NCI-H524 treated with DMSO at 0.1 percent for 48 hours (cell line): Measurements from ENCODE around the gene PAN3.
A peak's percentile ranks its signal among the peaks of the same experiment; 100 is the strongest.

ENCODE experiments used
- DNase-seq: peaks from one replicate; lab custom pipeline; 2025; lab: John Stamatoyannopoulos, UW

PAN3 gene

DNA sequence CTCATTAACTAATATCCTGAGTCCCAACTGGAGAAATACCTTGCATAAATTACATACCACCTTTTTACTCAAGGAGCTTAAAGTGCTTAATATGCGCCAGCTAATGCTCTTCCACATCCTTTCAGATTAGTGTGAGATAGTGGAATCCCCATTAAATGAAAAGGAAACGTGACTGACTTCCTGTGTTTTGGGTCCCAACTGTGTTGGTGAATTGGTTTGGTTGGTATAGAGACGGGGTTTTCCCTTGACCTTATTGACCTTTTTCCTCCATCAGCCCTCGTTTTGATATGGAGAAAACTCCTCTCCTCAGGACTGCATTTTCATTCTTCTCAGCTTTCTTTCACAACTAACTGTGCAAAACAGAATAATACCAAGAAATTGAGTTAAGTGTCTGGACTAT is 163.5 kb downstream of the PAN3 start:
- DNase-seq = no peak

DNA sequence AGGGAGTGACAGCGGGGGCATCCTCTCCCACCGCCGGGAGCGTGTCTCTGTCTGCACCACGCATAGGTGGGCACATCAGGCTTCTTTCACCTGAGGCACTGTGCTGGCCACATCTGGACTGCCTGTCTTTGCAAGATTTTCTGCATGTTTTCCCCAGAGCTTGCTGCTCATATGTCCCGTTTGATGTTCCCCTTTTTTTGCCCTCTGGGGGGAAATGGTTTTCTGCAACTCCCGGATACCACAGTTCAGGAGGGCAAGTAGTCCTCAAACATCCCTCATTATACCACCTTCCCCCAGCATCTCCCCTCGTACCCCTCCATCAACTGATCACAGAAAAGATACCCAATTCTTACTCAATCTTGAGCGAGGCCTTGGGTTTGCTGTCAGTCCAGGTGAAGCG is 168.0 kb downstream of the PAN3 start:
- no peak for DNase-seq

DNA sequence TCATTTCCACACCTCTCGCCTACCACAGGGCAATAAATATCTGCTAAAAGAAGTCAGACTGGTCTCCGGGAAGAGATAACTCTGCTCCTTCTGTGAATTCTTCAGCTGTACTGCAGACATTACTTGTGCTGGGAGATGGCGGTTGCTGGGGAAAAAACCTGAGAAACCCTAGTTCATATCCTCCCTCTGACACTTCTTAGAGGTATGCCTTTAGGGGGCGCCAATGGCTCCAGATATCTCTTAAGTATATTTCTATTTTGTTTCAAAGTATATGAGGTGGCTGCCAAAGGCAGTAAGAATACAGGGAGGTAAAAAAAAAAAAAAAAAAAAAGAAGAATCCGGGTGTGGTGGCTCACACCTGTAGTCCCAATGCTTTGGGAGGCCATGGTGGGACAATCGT is 175.2 kb downstream of the PAN3 start:
- DNase-seq = no peak

DNA sequence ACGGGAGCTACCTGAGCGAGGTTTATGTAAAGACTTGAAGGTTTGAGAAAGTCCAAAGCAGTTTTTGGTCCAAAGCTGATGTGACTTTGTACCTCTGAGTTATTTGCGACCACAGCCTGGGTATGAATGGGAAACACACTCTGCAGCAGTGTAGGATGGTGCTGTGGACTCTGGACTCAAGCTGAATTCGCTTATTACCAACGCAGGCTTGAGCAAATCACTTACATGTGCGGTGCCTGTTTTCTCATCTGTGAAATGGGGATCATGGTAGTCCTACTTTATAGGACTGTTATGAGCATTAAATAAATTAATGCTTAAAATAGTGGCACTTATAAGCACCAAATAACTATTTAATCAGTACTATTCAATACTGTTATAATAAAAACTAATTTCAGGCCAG is 176.5 kb downstream of the PAN3 start:
- DNase-seq = no peak

DNA sequence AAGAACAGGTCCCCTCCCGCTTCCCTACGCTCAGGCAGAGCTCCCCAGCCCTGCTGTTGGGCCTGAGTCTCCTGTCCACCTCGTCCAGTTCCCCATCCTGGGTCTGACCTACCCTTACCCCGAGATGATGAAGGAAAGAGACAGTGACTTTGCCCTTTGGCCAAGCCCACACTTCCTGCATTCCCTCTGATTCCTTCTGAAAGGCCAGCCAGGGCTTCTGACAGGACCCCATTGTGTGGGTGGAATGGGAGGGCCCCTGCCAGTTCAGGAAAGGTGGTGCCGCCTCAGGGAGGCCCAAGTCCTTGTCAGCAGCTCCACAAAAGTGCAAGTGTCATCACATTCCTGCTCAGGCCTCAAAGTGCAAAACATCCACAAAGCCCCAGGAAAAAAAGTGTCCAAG is 177.8 kb downstream of the PAN3 start:
- no peak for DNase-seq

DNA sequence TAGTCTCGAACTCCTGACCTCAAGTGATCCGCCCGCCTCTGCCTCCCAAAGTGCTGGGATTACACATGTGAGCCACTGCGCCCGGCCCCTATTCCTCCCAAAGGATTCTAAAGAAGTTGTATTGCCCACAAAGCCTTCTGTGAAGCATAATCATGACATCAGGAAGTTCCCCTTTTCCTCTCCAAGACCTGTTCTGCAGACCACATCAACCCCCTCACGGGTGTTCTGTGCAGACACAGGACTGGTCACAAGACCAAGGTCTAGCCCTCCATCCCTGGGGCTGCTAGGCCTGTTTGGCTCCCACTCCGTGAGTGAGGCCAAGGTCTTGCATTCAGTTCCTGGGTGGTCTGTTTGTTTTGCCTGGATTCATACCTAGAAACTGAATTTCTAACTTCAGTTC is 178.5 kb downstream of the PAN3 start:
- DNase-seq = no peak

DNA sequence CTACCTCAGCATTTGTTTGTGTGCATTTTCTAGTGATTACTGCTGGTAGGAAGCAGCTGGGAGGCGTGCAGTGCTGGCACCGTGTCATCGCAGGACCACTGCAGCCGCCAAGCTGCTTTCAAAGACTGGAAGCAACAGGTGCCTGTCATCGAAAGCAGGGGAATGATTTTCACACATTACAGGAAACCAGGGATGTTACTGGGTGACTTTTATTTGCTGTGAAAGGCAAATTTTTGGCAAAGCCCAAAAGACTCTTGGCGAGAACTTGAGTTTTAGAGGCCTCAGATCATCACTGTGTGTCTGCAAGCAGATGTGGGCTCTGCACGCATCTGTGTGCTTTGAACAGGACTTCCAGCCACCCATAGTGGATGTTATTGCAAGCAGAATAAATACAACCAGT is 180.2 kb downstream of the PAN3 start:
- DNase-seq = no peak

DNA sequence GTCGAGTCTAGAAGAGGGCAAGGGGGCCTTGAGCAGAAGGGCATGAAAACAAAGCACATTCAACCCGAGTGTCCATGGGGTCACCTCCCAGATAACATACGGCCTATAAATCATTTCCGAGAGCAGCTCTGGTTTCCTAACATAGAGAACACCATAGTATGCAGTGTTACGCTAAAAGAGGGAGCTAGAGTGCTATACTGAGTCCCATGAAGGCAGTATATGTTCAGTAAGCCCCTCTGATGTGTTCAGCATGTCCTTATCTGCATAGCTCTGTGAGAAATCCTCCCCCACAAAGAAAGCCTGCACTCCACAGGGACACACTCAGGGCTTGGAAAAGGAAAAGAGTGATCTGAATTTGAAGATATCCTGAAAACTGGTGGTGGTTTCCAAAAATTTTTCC is 181.2 kb downstream of the PAN3 start:
- DNase-seq = no peak

DNA sequence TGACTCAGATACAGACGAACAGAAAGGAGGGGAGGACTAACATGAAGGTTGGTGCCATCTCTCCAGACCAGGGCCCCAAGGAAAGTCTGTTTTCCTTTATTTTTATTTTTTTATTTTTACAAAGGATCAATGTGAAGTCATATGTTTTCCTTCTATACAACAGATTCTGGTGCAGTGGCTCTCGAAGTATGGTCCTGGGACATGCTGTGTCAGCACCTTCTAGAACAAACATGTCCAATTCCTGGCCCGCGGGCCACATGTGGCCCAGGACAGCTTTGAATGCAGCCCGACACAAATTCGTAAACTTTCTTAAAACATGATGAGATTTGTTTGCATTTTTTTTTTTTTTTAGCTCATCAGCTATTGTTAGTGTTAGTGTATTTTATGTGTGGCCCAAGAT is 181.9 kb downstream of the PAN3 start:
- no peak for DNase-seq

DNA sequence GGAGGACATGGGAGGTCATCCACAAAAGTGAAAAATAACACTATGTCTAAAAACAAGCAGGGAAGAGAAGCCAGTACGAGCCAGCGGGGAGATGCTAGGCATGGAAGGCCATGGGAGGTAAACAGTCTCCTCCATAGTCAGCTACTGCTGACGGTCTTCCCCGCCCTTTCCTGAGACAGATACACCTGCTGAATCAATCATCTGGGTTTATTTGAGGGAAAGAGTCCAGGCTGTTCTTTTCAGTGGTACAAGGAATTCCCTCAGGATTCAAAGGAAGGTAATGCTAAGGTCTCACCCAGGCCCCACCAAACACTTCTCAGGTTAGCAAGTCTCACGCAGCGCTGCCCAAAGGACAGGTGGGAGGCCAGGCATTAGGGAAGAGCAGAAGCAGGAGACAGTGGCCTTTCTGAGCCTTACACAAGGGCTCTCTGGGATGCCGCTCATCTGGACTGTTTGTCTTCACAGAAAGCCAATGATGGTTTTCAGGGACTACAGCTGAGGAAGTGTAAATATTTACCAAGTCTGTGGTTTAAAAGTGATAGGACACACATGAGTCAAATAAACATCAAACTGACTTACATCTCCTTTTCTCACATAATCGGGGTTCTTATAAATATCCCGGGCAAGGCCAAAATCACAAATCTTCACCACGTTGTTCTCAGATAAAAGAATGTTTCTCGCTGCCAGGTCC is 182.7 kb downstream of the PAN3 start:
- DNase-seq = no peak

DNA sequence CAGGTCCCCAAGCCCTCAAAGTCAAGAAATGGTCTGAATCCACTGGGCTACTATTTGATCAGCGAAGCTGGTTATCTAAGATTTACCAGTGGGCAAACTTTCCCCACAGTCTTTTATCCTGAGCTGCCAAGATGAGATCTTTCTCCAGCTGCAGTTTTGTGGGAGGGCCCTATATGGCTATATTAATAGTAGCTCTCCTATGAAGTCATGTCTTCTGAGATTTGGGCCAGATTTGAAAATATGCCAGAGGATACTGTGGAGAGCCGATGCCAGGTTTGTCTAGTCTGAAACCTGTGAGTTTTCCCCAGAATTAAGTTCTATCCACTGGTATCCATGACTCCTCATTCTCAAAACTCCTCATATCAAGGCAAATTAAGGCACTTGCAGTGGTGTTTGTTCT is 183.4 kb downstream of the PAN3 start:
- no peak for DNase-seq

DNA sequence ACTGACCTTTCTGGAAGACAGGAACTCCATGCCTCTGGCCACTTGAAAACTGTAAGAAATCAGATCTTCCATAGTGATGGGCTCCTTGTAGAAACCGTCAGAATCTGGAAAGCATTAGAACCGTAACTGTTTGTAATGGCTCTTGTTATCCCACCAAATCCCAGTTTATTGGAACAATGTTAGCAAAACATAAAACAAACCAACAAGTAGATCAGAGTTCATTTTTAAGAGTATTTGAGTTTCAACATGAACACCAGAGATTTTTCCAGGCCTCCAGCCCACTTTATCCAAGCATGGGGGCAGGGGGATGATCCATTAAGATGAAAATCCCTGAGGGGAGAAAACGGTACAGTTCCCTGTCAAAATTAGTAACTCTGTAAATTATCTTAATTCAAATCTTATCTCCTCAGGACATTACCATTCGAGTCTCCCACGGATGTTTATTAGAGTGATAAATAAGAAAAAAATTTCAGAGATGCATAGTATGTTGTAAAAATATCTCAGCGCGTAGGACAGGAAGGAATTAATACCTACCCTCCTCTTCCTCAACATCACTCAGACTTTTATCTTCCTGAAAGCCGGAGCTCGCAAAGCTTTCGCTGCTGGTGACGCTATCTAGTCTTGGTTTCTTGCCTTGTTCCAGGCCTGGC is 184.0 kb downstream of the PAN3 start:
- no peak for DNase-seq

DNA sequence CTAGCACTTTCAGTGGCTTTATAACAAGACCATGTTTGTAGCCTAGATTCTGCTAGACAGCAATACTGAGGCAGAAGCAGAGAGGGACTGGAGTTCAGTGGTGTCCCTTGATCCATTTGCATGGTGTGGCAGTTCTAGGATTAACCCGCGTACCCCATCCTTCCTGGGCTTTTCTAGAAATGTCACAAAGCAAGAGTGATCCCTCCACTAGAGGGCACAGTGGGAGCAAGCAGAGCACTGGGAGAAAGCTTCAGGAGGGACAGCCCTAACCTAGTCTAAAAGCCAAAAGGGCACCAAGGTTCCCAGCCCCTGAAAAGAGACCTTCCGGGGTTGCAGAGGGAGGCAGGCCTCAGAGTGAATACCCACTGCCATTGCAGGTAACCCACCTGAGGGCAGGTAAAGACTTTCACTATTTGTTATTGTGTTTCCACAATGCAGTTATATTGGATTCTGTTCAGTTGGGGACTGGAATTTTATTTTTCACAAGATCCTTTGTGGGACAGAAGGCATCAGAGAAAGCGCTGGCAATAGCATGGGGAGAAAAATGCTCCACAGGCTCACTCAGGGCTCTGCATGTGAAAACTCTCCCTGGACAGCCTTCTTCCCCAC is 185.9 kb downstream of the PAN3 start:
- peak; percentile 46 for DNase-seq

DNA sequence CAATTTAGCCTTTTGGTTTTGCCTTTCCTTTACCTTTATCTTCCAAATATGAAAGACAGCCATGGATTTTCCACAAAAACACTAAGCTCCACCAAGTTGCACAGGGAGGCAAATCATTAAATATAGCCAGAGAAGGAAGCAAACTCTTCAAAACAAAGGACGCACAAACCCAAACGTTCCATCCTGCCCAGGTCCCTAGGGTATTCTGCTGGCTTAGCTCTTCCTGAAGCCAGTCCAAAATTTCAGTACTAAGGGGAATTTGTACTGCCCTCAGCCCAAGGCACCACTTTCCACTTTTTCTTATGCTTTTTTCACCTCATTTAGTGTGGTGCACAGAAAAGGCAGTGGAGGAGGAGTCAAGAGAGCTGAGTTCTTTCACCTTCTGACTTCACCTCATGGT is 186.7 kb downstream of the PAN3 start:
- DNase-seq = no peak

DNA sequence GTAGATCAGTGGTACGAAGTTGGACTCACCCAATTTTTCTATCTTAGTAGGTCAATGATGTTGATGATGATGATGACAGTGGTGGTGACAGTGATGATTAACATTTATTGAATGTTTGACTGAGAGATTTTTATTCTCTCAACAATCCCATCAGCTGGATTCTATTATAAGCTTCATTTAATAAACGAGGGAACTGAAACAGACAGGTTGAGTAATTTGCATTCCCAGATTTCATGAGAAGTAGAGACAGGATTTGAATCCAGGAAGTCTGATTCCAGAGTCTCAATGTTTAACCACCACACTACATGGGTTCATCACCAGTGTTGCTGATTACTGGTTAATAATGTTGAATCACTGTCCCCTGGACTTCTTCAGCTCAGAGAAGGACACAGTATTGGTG is 187.7 kb downstream of the PAN3 start:
- DNase-seq = no peak

DNA sequence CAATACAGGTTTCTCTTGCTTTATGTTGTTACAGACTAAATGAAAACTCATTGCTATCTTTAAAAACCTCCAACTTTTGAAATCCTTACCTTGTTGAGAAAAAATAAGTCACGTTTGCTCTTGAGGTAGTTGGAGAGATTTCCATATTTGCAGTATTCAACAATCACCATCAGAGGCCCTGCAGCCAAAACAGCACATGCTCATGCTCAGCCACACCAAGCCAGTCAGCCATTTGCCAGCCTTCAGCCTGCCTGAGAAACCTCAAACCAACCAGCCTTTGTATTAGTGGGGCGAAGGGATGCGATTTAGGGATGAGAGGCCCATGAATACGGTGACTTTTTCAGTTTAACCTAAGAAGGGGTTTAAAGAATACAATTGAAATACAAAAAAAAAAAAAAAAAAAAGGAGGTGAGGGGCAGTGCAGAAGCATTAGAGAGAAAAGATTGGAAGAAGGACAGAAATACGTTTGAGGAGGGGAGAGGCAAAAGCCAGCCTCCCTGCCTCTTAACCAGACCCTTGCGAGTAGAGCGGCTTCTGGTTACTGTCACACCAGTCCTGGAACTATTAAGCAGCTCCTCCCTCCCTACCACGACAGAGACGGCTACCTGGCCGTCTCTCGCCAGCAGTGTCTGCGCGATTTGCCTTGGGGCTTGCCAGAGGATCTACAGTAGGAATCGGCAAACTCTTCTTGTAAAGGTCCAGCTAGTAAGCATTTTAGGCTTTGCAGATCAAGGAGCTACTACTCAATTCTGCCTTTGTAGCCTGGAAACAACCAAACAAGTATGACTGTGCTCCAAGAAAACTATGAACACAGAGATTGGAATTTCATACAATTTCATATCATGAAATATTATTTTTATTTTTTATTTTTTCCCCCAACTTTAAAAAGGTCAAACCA is 189.3 kb downstream of the PAN3 start:
- no peak for DNase-seq

DNA sequence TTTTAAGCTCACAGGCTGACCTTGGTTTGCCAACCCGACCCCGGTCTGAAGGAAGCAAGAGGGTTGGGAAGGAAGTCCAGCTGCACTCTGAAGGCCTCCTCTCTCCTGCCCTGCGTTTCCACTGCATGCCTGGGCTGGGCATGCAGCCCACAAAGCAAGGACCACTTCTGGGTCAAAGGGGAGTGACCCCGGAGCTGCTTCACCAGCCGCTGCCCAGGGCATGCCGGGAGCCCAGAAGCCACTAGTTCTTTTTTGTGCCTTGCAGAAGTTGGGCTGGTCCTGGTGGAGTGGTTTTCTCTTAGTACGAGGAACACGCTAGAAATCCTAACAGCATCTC is 189.9 kb downstream of the PAN3 start:
- DNase-seq = no peak

DNA sequence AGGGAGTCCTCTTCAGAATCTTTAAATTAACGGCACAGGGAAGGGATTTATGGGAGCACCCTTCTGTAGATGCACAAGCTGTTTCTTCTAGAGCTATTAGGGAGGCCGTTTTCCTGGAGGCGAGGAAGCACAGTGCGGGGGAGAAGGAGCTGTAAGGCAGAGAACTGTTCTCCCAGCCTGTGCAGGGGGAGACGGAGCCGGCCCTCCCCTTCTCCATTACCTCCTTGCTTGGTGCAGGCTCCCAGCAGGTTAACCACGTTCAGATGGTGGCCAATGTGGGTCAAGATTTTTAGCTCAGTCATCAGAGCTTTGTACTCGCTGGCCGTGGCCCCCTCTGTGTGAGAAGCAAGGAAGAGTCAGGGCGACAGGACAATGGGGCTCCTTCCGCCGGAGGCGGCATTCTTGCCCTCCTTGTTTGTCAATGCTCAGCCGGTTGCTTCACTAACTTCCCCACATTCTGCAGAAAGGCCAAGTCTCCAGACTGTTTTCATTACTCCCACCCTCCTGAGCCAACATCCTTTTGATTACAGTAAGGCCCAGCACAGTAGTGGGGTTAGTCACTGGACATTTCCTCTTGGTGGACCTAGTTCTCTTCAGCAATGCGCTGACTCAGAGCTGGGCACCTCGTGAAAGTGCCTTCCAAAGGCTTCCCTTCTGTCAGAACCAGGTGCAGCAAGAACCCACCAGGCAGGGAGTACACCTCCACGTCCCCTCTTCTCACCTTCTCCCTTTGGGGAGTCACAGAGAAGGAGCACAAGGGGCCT is 191.2 kb downstream of the PAN3 start:
- no peak for DNase-seq

DNA sequence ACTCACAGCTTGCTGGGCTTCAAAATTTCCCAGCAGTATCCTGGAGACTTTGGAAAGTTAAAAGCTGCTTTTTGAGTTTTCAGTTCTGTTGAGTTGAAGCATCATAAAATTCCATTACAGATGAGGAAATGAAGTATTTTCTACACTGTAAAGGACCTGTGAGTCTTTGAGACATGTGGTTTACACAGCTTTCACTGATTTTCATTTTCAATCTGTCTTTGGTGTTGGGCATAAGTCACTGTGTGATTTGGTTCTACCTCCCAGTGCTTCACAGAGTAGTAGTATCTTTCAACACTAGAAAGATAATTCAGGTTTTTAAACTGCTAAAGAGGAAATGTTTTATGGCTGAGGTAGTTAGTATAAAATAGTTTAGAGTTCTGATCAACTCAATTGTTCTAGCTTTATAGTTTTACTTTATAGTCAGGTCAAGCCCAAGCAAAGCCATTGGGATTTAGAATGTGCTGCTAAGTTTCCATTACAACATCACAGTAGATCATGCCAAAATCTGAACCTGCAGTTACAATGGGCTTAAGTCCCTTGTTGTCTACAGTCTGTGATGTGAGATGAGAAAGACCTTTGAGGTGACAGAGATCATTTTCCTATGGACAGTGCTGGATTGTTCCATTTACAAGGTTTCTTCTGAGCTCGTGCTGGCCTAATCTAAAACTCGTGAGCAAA is 195.0 kb downstream of the PAN3 start:
- DNase-seq = no peak

DNA sequence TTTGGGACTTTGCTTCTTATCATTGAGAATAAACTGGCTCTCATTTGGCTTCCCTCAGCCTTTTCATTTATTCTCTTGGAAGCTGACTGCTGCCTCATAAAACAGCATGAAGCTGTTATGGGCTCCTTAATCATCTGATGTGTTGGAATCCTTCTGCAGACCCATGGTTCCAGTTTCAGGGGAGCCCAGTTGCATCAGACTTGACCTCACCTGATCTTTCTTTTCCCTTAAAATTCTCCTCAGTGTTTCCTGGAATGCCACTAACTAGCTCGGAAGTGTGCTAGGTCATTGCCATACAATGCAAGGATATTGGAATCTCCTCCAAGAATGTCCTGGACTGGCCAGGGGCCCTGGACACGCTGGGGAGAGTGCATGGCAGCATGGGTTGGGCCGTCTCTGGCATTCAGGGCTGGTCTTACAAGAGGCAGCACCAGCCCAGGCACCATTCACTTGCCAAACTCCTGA is 197.9 kb downstream of the PAN3 start:
- no peak for DNase-seq
